T-helper 1 cell treated with Interleukin-12 subunit alpha and Interleukin-12 subunit beta and Interleukin-4 antibody, amounts not matched to agents 30 μg/mL and 1 μg/mL, for 36 hours (primary cell): ENCODE measurements around the gene NELFB.

Experiments used
- H3K27ac Mint-ChIP-seq: one replicate; pipeline ENCODE4 v1.8.0; 2021; ENCODE audit warnings: mild to moderate bottlenecking, mixed read lengths
- H3K27me3 Mint-ChIP-seq: one replicate; pipeline ENCODE4 v1.8.0; 2021; ENCODE audit warnings: low read depth, mixed read lengths
- H3K36me3 Mint-ChIP-seq: one replicate; pipeline ENCODE4 v1.8.0; 2021; ENCODE audit warnings: low read depth, mixed read lengths
- H3K4me1 Mint-ChIP-seq: one replicate; pipeline ENCODE4 v1.8.0; 2021; ENCODE audit warnings: low read depth, mixed read lengths
- H3K4me3 Mint-ChIP-seq: one replicate; pipeline ENCODE4 v1.8.0; 2021; ENCODE audit warnings: mild to moderate bottlenecking, moderate library complexity, mixed read lengths
- H3K9me3 Mint-ChIP-seq: one replicate; pipeline ENCODE4 v1.8.0; 2021; ENCODE audit warnings: mixed read lengths

Gene NELFB

DNA sequence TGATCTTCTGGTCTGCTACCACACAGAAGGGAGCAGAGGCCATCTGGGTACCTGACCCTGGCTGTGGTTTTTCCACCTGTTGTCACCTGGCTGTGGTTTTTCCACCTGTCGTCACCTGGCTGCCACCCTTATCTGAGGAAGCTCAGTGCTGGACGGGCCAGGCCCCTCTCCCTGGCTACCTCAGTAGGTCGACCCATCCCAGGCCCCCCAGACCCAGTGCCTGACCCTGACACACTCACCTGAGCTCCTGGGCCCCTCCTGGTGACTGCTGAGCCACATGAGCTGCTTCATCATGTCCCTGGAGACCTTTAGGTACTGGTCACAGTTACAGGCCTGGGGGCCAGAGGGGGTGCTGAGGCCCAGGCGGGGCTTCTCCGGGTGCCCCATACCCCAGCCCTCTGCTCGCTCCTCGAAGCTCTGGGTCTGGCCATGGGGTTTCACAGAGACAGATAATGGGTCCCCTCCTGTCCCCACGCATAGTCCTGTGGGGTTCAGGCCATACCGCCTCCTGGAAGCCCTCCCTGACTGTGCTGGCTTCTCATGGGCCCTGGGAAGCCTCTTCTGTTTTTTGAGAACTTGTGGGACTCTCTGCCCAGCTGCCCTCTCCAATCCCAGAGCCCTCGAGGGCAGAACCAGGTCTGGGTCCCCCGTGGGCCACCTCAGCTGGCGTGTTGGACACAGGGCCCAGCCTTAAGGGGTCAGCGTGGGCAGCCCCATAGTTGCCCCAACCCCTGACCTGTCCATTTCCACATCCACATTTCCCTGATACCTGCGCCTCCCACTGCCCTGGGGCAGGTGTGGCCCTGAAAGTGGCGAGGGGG, 54.5 kb downstream of the NELFB start:
- no peak overlapping the region for H3K4me3 Mint-ChIP-seq
- no peaks in the 10 kb centered on the region for H3K27me3 Mint-ChIP-seq
- H3K36me3 Mint-ChIP-seq = no peaks in the 10 kb centered on the region
- no peak overlapping the region for H3K27ac Mint-ChIP-seq
- H3K9me3 Mint-ChIP-seq = no peaks in the 10 kb centered on the region
- peaks cover 3% of the 10 kb centered on the region for H3K4me1 Mint-ChIP-seq

DNA sequence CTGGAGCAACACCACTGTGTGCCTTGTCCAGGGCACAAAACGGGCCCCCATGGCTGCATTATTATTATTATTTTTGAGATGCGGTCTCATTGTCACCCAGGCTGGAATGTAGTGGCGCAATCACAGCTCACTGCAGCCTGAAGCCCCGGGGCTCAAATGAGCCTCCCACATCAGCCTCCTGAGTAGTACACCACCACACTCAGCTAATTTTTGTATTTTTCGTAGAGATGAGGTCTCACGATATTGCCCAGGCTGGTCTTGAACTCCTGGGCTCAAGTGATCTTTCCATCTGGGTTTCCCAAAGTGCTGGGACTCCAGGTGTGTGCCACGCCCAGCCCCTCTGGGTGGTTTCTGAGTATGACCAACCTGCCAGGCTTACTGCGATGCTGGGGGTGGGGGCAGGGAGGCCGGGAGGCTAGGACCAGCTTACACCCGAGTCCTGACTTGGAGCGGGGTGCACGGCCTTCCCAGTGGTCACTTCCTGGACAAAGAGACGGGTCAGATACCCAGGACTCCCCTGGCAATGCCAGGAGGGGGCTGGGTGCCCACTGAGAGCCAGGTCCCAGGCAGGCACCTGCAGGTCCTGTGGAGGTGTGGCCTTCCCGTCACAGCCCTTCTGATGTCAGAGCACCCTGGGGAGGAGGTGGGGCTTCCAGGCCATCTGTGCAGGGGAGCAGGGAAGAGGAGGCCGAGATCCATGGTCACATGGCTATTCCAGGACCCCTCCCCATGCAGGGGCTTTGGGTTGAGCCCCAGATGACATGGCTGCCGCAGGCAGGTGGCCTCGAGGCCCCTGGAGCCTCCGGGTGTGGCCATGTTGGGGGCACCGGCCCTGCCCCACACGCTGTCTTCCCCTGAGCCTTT, 55.3 kb downstream of the NELFB start:
- Mint-ChIP-seq H3K27ac (no peak overlapping the region), H3K27me3 (no peaks in the 10 kb centered on the region), H3K9me3 (no peaks in the 10 kb centered on the region), H3K4me3 (no peak overlapping the region), H3K4me1 (peaks cover under 1% of the 10 kb centered on the region), H3K36me3 (no peaks in the 10 kb centered on the region)

GRCh38 chr9:137311171-137311985, 56.3 kb downstream of the NELFB start:
- Mint-ChIP-seq H3K4me3 (no peak overlapping the region), H3K4me1 (no peaks in the 10 kb centered on the region), H3K9me3 (no peaks in the 10 kb centered on the region), H3K27me3 (no peaks in the 10 kb centered on the region), H3K27ac (no peak overlapping the region), H3K36me3 (no peaks in the 10 kb centered on the region)

DNA sequence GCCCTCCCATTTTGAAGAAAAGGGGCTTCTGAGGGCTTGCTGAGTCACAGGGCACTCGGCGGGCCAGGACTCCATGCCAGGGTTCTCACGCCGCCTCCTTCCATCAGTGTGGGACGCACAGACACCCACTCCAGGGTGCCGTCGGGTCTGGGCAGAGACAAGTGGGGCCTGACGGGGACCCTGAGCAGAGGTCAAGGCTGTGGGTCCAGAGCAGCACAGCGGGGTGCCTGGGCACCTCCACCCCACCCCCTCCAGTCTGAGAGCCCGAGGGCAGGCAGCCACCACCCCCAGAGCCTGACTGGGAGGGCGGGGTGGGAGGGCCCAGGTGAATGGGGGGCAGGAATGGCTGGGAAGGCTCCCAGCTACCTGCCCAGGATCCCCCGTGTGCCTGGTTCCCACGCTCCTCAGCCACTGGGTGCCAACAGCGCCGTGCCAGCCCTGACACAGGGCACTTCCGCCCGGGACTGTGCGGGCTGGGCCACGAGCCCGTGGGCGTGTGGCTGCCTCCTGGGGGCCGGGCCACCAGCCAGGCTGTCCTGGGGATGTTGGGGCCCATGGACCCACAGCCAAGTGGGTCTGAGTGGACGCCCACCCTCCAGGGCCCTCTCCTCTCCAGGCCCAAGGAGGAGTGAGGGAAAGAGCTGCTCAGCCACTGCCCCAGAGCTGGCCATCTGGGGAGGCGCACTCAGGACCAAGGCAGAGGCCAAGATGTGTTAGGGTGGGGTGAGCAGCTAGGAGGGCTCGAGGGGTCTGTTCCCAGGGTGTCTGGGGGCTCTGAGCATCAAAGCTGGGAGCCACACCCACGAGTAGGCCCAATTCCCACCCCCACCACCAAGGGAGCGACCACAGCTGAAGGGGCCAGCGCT, 57.1 kb downstream of the NELFB start:
- Mint-ChIP-seq H3K4me1 (no peaks in the 10 kb centered on the region), H3K36me3 (no peaks in the 10 kb centered on the region), H3K9me3 (no peaks in the 10 kb centered on the region), H3K27ac (no peak overlapping the region), H3K4me3 (no peak overlapping the region), H3K27me3 (no peaks in the 10 kb centered on the region)

GRCh38 chr9:137312852-137313325, 57.8 kb downstream of the NELFB start:
- Mint-ChIP-seq H3K27me3 (no peaks in the 10 kb centered on the region), H3K4me3 (no peak overlapping the region), H3K4me1 (no peaks in the 10 kb centered on the region), H3K27ac (no peak overlapping the region), H3K36me3 (no peaks in the 10 kb centered on the region), H3K9me3 (no peaks in the 10 kb centered on the region)

DNA sequence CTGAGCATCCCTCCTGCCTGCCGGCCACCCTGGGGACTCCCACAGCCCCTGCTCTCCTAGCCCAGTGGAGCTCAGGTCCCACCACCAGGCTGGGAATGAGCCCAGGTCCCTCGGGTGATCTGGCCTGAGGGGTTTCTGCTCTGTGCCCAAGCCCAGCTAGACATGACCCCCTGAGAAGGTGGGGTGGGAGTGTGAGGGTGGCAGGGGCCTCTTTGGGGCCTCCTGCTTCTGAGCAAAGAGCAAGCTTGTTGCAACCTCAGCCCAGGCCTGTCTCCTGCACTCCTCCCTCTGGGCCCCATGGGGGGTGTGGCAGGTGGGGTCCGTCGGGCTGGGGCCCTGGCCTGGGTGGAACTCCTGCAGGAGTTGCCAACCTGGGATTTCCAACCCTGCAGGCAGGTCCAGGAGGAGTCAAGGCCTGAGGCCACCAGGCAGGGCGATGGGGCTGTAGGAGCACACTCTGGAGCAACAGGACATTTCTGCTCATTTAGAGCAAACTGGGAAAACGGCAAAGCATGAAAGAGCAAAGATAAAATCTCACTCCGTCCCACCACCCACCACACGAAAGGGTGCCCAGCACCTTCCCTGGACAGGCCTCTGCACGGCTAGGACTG, 58.3 kb downstream of the NELFB start:
- H3K27ac Mint-ChIP-seq = no peak overlapping the region
- no peaks in the 10 kb centered on the region for H3K4me1 Mint-ChIP-seq
- no peaks in the 10 kb centered on the region for H3K9me3 Mint-ChIP-seq
- no peak overlapping the region for H3K4me3 Mint-ChIP-seq
- no peaks in the 10 kb centered on the region for H3K27me3 Mint-ChIP-seq
- no peaks in the 10 kb centered on the region for H3K36me3 Mint-ChIP-seq

- H3K36me3 Mint-ChIP-seq = no peaks in the 10 kb centered on the region
- H3K4me3 Mint-ChIP-seq = no peak overlapping the region
- no peaks in the 10 kb centered on the region for H3K27me3 Mint-ChIP-seq
- no peaks in the 10 kb centered on the region for H3K4me1 Mint-ChIP-seq
- no peaks in the 10 kb centered on the region for H3K9me3 Mint-ChIP-seq
- no peak overlapping the region for H3K27ac Mint-ChIP-seq
Measured at GRCh38 chr9:137313956-137314560, 58.9 kb downstream of the NELFB start.

GRCh38 chr9:137314561-137315560, 59.7 kb downstream of the NELFB start:
- no peak overlapping the region for H3K27ac Mint-ChIP-seq
- no peaks in the 10 kb centered on the region for H3K36me3 Mint-ChIP-seq
- no peaks in the 10 kb centered on the region for H3K9me3 Mint-ChIP-seq
- no peak overlapping the region for H3K4me3 Mint-ChIP-seq
- no peaks in the 10 kb centered on the region for H3K27me3 Mint-ChIP-seq
- no peaks in the 10 kb centered on the region for H3K4me1 Mint-ChIP-seq

GRCh38 chr9:137315581-137316011, 60.5 kb downstream of the NELFB start:
- Mint-ChIP-seq H3K27me3 (no peaks in the 10 kb centered on the region), H3K36me3 (no peaks in the 10 kb centered on the region), H3K4me1 (peaks cover 2% of the 10 kb centered on the region), H3K9me3 (no peaks in the 10 kb centered on the region), H3K27ac (no peak overlapping the region), H3K4me3 (no peak overlapping the region)

DNA sequence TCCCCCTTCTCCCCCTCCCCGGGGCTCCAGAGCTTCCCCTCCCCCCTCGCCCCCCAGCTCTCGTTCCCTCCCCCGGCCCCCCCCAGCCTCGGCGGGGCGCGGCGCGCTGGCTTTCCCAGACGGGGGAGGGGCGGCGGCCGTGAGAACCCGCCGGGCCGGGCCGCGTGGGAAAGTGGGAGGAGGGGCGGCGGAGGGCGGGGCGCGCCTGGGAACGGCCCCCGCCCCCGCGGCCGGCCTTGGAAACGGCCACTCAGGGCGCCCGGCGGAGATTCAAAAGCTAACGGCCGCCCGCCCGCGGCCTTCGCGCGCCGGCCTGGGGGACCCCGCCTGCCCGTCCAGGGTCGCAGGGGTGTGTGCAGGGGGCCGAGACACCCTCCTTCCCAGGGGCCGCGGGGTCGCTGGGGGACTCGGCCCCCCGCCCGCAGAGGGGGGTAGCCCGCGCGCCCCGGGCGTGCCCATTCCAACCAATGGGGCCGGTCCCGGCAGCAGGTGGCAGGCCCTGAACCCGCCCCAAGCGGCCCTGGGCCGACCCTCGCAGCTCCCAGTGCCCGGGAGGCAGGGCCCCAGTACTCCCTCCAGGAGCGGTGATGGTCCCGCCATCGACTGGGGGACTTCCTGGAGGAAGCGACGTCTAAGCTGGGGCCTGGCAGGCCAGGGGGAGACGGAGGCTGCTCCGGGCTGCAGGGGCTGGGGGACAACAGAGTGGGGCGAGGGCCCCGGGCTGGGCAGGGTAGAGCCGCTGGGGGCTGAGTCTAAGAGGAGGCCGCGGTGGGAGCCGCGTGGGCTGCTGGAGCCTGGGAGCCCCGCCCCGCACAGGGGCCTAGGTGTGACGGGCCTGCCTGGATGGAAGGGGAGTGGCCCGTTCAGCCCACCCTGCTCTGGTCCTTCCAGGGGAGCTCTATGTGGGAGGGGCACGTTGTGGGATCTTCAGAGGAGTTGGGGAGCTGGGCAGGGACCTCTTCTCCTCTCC, 61.2 kb downstream of the NELFB start:
- H3K4me3 Mint-ChIP-seq = no peak overlapping the region

GRCh38 chr9:137317021-137317717, 62.0 kb downstream of the NELFB start:
- H3K4me3 Mint-ChIP-seq = no peak overlapping the region
- peaks cover 4% of the 10 kb centered on the region for H3K4me1 Mint-ChIP-seq
- H3K9me3 Mint-ChIP-seq = no peaks in the 10 kb centered on the region
- H3K36me3 Mint-ChIP-seq = no peaks in the 10 kb centered on the region
- H3K27me3 Mint-ChIP-seq = no peaks in the 10 kb centered on the region
- H3K27ac Mint-ChIP-seq = no peak overlapping the region

More for the DNA sequence above, 61.2 kb downstream of the NELFB start:
- Mint-ChIP-seq H3K4me1 (peaks cover 4% of the 10 kb centered on the region), H3K27ac (no peak overlapping the region), H3K36me3 (no peaks in the 10 kb centered on the region), H3K27me3 (no peaks in the 10 kb centered on the region), H3K9me3 (no peaks in the 10 kb centered on the region)
